Ovary (tissue), 3 donors: Measurements from ENCODE around the gene RAB6C.
"Not testable (repeated sequence)": the region's sequence is repeated elsewhere in the genome, so short reads cannot be mapped to it uniquely, and the experiment has no call there.

Source experiments
- POLR2A ChIP-seq: fragments of 450-650 bp; IDR thresholded peaks from one replicate; pipeline ENCODE4 v1.6.1; 2017; ENCODE audit warnings: antibody characterized with exemption, mild to moderate bottlenecking, moderate library complexity
- TF ChIP-seq, protein P1 (sequence below), 3 donors: fragments of 450-650 bp in 2 of 3; fragments of 200-600 bp in 1 of 3; IDR thresholded peaks; one replicate each; pipeline versions ENCODE4 v1.5.1 to v1.8.0; 2016 to 2022; ENCODE audit warnings: antibody characterized with exemption in 3 of 3, mild to moderate bottlenecking in 1 of 3
- donor health status: DM: no; HTN: no; CAD: no.

DNA sequence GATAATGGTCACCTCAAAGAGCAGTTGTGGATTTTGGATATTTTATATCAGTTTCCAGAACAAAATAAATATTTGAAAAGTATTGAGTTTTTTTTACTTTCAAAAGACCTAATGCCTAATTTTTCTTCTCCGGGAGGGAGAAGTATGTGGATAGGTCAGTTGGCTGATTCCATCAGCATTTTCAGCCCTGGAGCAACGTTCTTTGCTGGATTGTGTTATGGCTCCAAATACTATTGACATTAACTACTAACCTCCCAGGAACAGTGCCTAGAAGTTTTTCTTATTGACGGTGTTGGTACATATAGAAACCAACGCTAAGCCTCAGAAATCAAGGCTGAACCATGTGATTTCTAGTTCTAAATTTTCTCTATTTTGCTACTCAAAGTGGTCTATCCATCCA lies 20.7 kb upstream of the RAB6C start:
- TF ChIP-seq, protein P1, sequence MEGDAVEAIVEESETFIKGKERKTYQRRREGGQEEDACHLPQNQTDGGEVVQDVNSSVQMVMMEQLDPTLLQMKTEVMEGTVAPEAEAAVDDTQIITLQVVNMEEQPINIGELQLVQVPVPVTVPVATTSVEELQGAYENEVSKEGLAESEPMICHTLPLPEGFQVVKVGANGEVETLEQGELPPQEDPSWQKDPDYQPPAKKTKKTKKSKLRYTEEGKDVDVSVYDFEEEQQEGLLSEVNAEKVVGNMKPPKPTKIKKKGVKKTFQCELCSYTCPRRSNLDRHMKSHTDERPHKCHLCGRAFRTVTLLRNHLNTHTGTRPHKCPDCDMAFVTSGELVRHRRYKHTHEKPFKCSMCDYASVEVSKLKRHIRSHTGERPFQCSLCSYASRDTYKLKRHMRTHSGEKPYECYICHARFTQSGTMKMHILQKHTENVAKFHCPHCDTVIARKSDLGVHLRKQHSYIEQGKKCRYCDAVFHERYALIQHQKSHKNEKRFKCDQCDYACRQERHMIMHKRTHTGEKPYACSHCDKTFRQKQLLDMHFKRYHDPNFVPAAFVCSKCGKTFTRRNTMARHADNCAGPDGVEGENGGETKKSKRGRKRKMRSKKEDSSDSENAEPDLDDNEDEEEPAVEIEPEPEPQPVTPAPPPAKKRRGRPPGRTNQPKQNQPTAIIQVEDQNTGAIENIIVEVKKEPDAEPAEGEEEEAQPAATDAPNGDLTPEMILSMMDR (IDR thresholded peaks at IDR 0.05), result not testable (repeated sequence)
- TF ChIP-seq POLR2A, result not testable (repeated sequence)
